NCI-H82 treated with DMSO at 0.1 percent for 48 hours (cell line): Measurements from ENCODE around the gene MYBPH.
A peak's percentile ranks its signal among the peaks of the same experiment; 100 is the strongest.

Source experiments
- DNase-seq: peaks from one replicate; lab custom pipeline; 2025; ENCODE audit not compliant: unreplicated experiment; lab: John Stamatoyannopoulos, UW

Gene MYBPH

DNA sequence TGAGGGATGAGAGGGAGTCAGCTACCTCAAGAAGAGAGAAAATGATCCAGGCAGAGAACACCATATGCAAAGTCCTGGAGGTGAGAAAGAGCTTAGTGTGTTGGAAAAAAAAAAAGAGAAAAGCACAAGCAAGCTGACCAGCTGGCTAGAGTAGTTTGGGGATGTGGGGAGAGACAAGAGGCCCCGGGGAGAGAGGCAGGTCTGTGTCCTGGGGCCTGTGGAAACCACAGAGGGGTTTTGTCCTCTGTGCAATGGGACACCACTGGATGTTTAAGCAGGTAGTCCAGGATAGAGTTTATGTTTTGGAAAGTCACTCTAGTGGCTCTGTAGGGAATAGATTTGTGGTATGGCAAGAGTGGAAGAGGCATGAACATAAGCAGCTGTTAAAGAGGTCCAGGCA is 25.3 kb upstream of the MYBPH start:
- no peak for DNase-seq

DNA sequence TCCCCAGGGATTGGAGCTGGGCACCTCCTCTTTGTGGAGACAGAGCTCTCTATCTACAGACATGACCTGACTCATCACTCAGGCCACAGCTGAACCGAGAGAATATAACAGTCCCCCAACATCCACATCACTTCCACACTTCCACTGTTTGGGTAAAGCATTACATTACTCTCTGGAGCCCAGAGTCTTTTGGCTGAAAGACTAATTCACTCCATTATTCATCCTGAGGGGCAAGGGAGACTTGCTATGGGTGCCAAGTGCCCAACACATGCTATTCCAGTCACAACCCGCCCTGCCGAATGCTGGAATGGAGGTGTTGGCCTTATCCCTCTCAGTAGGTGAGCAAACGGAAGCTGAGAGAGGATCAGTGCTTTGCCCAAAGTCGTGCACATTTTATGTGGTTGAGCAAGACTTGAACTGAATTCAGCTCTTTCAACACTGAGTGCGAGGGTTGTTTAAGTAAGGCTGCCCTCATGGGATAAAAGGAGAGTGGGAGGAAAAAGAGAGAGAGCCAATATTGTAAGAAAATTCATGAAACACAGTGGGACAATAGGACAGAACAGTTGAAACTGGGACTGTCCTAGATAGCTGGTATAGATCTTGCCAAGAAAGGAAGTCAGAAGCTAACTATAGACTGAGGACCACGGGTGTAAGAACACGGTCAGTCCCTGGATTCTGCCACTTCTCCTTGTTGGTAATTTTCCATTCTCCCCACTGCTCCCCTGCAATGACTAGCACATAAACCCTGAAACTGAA is 24.4 kb upstream of the MYBPH start:
- no peak for DNase-seq

DNA sequence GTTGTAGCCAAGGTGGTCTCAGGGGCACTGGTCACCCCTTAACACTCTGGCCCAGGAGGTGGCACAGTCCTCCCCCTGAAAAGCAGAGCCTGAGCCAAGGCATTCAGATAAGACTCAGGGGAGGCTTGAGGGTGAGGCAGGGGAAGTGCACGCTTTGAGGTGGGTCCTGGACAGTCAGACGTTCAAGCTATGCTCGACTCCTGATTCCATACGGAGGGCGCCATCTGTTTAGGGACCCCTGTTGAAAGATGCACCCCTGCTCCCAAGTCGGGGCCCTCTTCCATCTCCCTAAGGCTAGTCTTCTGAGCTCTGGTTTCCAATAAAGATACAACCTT is 23.8 kb upstream of the MYBPH start:
- no peak for DNase-seq

DNA sequence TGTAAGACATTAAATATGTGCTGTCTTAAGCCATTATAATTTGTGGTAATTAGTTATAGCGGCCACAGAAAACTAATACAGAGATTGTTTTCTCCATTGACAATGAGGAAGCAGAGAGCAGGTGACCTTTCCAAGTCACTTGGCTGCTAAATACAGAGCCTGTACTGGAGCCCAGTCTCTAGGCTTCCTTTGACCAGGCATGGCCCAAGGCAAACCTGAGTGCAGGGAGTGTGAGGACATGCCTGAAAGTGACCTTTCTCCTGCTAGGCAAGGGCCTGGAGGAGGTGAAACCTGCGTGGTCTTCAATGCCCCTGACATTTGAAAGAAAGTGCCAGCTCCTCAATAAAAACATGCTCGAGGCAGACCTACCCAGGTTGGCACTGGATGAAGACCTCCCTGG is 23.4 kb upstream of the MYBPH start:
- DNase-seq = no peak

DNA sequence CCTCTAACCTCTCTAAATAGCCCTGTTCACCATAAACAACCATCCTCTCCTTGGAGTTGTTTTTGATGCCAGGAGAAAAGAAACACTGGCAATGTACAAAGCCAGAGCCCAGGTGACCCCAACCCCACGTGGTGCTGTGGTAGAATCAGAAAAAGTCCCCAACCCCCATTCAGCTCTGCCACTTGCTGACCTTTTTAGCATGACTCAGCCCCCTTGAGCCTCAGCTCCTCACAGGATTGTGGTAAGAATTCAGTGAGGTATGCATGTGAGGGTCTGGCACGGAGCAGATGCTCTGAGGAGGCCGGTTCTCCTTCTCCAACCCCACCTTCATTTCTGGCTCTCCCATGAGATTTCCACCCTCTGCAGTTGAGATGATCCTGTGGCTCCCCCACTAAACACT is 22.0 kb upstream of the MYBPH start:
- no peak for DNase-seq

DNA sequence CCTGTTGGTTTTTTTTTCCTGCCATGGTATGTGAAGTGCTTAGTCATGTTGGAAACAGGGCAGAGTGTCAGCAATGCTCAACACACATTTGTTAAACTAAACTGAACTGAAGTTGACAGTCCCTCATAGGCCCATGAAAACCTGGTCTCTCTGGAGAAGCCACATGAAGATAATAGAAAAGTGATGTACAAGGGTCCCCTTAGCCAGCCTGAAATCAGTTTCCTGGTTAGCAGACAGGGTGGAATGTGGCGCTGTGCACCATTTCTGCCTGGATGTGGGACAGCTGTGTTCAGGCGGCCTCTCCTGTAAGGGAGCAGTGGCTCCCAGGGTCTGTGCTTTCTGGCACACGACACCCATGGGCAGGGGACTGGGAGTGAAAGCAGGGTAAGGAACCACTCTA is 20.7 kb upstream of the MYBPH start:
- no peak for DNase-seq

DNA sequence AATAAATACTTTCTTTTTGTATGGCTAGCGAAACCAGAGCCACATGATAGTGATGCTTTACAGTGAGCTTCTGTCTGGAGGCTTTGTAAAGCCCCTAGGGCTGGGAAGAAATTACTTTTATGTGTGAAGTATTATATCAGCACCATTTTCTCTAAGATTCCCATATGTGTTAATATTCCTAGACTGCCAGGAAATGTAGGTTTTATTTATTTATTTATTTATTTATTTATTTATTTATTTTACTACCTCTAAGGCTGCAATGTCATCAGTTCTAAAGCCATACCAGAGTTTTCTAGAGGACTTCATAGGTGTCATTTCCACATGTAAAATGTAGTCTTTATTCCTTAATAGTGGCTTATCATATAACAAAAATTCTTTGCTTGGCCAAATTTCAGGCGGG is 15.3 kb upstream of the MYBPH start:
- DNase-seq = no peak

DNA sequence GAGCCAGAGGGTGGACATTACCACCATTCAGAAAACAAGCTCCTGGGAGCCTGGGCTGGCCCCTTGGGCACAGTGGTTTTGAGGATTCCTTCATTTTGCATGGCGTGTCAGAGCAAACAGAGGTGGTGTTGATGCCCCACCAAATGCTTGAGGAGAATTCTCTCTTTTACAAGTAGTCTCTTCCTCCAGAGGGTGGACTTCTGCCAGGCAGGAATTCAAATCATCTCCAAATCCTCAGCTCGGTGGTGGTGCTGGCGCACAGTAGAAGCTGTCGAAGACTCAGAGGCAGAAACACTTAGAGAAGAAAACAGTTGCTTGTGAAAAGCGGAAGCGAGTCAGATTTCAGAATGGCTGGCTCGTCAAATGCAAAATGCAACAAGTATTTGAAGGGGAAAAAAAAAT is 14.3 kb upstream of the MYBPH start:
- no peak for DNase-seq

DNA sequence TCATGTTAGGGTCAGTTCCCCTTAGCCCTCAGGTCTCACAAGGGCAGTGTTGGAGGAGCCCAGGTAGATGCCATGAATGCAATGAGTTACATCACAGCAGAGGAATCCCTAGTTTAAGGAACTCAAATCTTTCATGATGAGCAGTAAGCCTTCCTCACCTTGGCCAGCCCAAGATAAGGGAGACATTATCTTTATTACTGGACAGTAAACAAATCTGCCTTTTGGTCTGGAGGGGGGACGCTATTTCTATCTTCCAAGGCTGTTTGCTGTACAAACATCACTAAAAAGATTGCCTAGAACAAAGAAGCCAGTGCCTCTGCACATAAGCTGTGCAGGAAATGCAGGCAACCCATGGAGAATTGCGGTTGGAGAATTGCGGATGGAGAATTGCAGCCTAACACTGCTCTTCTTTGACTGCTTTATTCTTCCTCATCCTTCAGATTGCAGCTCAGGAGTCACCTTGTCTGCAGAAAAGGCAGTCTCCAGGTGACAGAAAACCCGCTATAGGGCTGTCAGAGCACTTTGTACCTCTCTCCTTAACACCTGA is 13.1 kb upstream of the MYBPH start:
- no peak for DNase-seq

DNA sequence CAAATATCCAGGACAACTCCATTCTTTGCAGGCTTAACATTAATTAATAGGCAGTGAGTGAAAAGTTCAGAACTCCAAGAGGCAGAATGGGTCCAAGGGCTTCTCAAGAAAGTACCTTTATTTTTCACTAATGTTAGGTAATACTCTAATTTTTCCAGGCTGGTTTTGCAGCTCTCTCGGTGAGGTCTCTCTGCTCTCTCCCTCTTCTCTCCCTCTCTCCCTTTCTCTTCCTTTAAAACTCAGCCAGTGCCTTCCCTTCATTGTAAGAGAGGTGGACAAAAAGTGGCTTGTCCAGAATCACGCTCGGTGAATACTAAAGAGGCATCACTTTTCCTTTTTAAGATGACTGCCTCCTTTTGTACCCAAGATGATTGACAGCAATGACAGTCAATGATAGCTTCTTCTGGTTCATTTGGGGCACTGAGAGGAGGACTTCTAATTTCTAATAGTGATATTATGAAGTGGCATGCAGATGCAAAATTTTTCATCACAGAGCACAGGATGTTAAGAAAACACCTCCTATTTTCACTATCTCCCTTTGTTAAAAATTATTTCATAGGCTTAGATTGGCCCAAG is 12.2 kb upstream of the MYBPH start:
- no peak for DNase-seq

DNA sequence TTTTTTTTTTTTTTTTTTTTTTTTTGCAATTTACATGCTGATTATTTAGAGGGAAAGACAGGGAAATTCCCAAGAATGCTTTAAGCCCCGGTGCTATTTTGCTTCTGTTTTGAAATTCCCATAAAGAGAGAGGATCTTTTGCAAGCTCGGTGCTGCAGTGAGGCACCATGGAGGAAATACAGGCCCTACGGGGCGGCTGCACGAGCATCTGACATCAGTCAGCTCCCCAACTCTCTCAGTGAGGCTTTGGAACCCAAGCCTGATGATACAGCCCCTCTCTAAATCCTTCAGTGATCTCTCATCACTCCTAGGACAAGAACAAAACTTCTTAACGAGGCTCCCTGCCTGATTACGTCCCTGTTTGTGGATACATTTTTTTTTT is 11.7 kb upstream of the MYBPH start:
- DNase-seq = no peak

DNA sequence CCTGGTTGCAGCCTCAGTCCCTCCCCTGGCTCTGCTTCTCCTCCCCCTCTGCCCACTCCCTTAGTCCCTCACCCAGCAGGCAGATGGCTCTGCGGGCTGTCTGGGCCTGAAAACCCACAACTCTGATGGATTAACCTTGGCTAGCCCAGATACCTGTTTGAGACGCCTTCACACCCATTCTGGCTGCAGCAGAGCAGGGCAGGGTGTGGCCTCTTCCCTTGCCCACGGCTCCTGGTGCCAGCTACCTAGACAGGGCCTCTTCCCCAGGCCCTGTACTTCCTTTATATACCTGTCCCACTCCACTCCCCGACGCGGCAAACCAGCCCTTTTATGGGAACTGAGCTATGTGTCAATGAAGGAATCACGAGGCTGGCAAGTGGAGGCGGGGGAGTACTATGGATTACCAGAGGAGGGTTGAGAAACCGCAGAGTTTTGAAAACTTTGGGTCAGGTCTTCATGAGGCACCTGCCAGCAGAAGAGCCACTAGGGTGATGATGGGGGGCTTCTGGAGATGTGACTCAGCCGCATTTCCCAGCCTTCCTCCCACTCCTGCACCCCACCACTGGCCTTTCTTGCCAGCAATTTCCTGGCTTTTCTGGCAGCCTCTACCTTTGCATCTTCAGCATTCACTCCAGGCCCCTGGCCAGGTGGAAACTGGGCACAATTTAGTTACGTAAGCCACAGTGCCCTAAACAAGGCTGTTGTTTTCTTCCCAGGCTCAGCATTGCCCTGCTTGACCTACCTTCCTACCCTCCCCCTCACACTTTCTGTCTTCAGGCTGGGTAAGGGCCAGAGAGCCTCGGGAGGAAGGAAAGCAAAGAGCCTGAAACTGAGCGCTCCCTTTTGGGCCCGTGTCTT is 11.0 kb upstream of the MYBPH start, which contains the start of gene CHI3L1:
Gene CHI3L1, minus strand, starts transcription at position 259 of the 858 bp plus-strand sequence. Its CDS starts 81 bp downstream, at position 178.
- peak; percentile 59 for DNase-seq

DNA sequence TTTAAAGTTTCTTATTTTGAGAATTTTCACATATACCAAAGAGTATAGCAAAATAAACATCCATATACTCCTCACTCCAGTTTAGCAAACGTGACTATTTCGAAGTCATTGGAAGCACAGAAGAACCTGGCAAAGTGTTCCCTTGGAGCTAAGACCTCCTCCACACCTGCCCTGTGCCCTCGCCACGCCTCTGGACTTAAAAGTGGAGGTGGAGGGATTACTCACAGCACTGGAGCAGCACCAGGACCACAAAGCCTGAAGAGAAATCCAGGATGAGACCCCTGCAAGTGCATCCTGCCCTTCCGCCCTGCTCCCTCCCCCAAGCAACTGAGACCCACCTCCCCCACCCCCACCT is 10.4 kb upstream of the MYBPH start:
- no peak for DNase-seq

DNA sequence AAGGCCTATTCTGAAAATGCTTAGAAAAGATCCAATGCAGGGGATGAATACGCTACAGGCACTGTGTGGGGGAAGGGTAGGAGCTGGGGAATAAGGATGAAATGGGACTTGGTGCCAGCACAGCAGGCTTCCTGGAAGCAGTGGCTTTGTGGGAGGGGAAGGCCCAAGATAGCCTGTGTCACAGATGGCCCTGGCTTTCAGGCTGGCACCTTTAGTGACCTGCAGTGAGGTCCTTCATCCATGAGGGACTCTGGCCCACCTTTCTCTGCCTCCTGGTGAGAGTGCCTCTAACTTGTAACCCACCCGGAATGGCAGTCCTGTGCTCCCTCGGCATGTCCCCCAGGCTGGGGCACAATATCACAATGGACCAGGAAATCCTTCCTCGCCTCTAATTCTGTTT is 10.0 kb upstream of the MYBPH start:
- no peak for DNase-seq

DNA sequence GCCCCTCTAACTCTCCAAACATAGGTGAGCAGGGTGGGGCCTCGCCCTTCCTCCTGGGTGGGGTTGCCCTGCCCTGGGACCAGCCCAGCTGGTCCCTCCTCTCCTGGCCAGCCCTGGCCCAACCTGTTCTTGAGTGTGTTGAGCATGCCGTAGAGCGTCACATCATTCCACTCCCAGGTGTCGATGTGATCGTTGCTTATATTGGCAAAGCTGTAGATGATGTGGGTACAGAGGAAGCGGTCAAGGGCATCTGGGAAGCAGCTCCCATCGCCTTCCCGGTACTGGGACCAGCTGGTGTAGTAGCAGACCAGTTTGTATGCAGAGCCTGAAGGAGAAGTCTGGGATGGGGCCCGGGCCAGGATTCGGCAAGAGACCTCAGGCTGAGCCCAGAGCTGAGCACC is 9.4 kb upstream of the MYBPH start:
- no peak for DNase-seq

DNA sequence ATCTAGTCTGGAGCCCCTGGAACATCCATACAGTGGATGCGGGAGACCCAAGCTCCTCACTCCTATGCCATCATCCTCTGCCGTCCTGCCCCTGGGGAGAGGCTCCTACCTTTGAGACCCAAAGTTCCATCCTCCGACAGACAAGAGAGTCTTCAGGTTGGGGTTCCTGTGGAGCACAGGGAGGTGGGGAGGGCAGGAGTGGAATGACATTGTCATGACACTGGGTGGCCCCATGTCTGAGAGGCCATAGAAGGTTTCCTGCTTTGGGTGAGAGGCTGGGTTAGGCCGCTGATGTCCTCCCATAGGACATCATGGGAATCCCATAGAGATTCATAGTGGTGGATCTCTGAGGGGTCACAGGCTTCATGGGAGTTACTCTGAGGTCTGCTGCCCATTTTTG is 8.8 kb upstream of the MYBPH start:
- DNase-seq = no peak

DNA sequence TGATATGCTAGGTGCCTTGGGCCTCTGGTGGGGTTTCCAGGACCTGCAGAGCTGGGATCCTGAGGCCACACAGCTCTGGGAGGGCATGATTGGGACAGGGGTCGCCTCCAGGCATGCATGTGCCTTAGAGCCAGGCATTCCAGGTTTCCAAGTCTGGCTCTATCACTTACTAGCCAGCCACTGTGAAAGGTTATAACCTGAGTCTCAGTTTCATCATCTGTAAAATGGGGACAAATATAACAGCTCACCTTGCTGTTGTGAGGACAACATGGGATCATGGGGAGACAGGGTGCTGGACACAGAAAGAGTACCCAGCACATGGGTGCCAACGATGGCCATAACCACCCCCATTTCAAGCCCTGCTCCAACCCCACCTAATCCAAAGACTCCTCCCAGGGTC is 8.2 kb upstream of the MYBPH start:
- no peak for DNase-seq

DNA sequence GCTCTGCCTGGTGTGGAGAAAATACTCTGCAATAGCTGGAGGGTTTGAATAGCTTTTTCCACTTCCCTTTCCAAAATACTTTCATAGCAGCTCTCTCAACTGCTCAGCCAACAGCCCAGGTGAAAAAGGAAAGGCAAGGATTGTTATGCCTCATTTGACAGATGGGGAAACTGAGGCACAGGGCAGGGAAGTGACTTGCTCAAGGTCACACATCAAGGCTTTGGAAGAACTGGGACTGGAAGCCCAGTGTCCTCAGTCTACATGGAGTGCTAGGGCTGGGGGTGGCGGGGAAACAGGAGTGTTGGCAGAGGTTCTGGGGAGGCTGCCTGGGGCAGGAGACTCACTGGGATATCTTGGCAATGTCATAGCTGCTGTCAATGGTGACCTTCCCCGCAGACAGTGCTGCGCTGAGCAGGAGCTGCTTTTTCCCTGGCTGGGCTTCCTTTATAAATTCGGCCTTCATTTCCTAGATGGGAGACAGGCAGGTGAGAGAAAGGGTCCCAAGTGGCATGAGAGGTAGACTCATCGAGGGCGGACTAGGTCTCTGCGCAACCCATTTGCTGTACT is 6.8 kb upstream of the MYBPH start:
- DNase-seq = no peak

DNA sequence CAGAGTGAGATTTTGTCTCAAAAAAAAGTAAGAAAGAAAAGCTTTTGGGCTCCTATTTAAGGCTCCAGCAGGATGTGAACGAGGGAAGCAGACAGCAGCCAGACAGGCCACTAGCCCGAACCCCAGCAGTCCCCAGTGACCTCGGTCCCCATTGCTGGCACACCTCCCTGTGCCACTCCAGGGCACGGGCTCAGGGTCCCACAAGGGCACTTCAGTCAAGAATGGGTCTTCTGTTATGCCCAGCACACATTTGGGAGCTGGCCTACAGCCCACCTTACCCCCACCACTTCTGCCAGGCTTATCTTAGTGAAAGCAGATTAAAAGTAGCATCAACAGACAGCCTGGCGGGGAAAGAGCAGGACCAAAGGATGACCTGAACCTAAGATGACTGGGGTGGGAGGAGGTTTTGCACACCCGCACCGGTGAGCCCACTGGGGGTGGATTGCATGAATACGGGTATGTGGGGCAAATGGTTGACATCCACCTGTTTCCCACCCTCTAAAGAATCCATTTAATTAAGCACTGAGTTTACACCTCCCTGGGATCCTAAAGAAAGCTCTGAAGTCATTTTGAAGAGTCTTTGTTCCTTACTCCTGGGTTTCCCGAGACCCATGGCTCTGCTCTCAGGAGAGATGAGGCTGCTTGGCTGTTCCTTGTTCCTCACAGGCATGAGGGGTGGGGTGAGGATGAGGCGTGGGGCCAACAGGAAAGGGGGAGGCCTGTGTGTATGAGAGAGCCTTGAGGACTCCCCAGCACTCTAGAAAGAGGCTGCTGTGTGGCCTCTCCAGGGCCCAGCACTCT is 6.2 kb upstream of the MYBPH start:
- peak; percentile 73 for DNase-seq

DNA sequence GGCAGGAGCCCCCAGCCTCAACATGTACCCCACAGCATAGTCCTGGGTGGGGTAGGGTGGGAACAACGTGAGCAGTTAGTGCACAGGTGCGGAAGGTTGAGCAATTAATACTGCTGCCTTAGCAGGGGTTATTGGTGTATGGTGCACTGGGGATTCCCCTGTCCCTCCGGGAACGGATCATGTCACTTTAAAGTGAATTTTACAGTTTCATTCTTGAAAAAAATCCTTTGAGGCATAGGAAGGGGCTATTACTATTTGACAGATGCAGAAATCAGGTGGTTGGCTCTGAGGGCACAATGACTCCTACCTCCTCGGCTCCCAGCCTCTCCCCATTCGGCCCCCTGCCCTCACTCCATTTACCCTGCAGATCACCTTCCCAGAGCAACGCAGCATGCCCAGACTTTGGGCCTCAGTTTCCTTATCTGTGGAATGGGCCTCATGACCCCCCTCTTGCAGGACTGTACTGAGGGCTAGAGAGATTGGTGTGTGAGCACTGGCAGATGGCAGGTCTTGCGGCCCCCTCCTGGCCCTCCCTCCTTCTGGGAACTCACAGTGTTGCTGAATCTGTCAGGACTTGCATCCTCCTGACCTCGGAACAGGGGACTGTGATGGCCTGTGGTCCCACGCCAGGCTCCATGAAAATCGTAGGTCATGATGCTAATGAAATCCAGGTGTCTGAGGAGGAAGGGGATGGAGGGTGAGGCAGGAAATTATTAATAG is 5.1 kb upstream of the MYBPH start:
- DNase-seq = no peak
